HCT116 (cell line): ENCODE measurements around the gene ERG. TPM values are rescaled to one million over a fixed set of nuclear protein-coding genes. Genes with fewer than 3 reads are reported as not detected.

Source experiments
- ATAC-seq: fragments of 200-7000 bp; cut with Tn5 transposase; 2 replicates; pipeline ENCODE4 v1.9.1; 2020; ENCODE audit warnings: mild to moderate bottlenecking, moderate library complexity
- BruUV-seq: library from RNA; stranded (reverse); fragments of 400-500 nt; replicated peaks from 2 replicates; lab custom pipeline; 2021; lab: Mats Ljungman, UMichigan
- CTCF ChIA-PET: fragments of 300-600 bp; sonication (Branson Sonifier 250); formaldehyde crosslinking; loops from one replicate; lab custom pipeline; 2021; ENCODE audit warnings: antibody characterized with exemption; lab: Charles Lee
- POLR2A ChIA-PET: fragments of 300-600, 350-600 bp; sonication (Branson Sonifier 250); formaldehyde crosslinking; loops from one replicate; lab custom pipeline; 2021; ENCODE audit warnings: antibody characterized with exemption; lab: Charles Lee
- RAD21 ChIA-PET, 2 experiments: fragments of 300-600 bp; sonication (Branson Sonifier 250); formaldehyde crosslinking; loops; one replicate each; lab custom pipeline; 2023; ENCODE audit warnings: low total read pairs in 2 of 2; ENCODE audit not compliant: uncharacterized antibody in 2 of 2, unreplicated experiment in 2 of 2, low non-redundant PET in 1 of 2; lab: Charles Lee
- DNase-seq: peaks from one replicate; pipeline ENCODE4 v3.0.0-alpha.2; 2010; ENCODE audit warnings: low read depth, low spot score
- H2AFZ ChIP-seq: fragments of 200-600 bp; shearing (Covaris generic), sonication (generic); 2 replicates; pipeline ENCODE4 v1.6.1; 2017; ENCODE audit warnings: low read depth, mixed run types, mixed read lengths, antibody characterized with exemption, low read length; ENCODE audit not compliant: poor library complexity, severe bottlenecking
- H3K27ac ChIP-seq: 2 replicates; pipeline ENCODE4 v1.5.1; 2012; ENCODE audit warnings: low read depth, low read length
- H3K27me3 ChIP-seq: fragments of 200-600 bp; sonication (generic); 2 replicates; pipeline ENCODE4 v1.6.1; 2016; ENCODE audit warnings: mixed run types, low read length, mixed read lengths; ENCODE audit not compliant: insufficient read depth
- H3K36me3 ChIP-seq, 2 experiments: fragments of 200-500 bp in 1 of 2; fragments of 200-600 bp in 1 of 2; sonication (Bioruptor generic) in 1 of 2; sonication (generic) in 1 of 2; 2 replicates each; pipeline versions ENCODE4 v1.5.1 to v1.6.1; 2014 to 2016; ENCODE audit warnings: low read length in 2 of 2, inconsistent platforms in 1 of 2, mixed read lengths in 1 of 2, mixed run types in 1 of 2; ENCODE audit not compliant: insufficient read depth in 2 of 2, control insufficient read depth in 1 of 2
- H3K4me1 ChIP-seq, 2 experiments: fragments of 200-600 bp in 1 of 2; sonication (generic) in 1 of 2; 2 replicates each; pipeline versions ENCODE4 v1.5.1 to v1.6.1; 2012 to 2017; ENCODE audit warnings: low read length in 2 of 2, inconsistent platforms in 1 of 2, mild to moderate bottlenecking in 1 of 2, mixed read lengths in 1 of 2, mixed run types in 1 of 2, moderate library complexity in 1 of 2; ENCODE audit not compliant: insufficient read depth in 2 of 2, control insufficient read depth in 1 of 2
- H3K4me2 ChIP-seq: fragments of 200-600 bp; sonication (generic); 2 replicates; pipeline ENCODE4 v1.6.1; 2017; ENCODE audit warnings: mixed run types, low read length, mixed read lengths
- H3K4me3 ChIP-seq, 2 experiments: fragments of 200-600 bp in 1 of 2; sonication (generic) in 1 of 2; replicated peaks in 1 of 2; 2 replicates each; pipeline ENCODE4 v1.5.1; 2011 to 2016; ENCODE audit warnings: low read length in 2 of 2, control low read depth in 1 of 2, low read depth in 1 of 2, mild to moderate bottlenecking in 1 of 2, mixed read lengths in 1 of 2, mixed run types in 1 of 2
- H3K79me2 ChIP-seq: fragments of 200-600 bp; sonication (generic); 2 replicates; pipeline ENCODE4 v1.6.1; 2017; ENCODE audit warnings: mild to moderate bottlenecking, mixed run types, low read length, moderate library complexity, mixed read lengths; ENCODE audit not compliant: insufficient read depth
- H3K9ac ChIP-seq: fragments of 200-600 bp; sonication (generic); 2 replicates; pipeline ENCODE4 v1.6.1; 2016; ENCODE audit warnings: low read length, mixed read lengths
- H3K9me2 ChIP-seq: fragments of 200-600 bp; sonication (generic), shearing (Covaris generic); 2 replicates; pipeline ENCODE4 v1.6.1; 2017; ENCODE audit warnings: mixed run types, mild to moderate bottlenecking, moderate library complexity; ENCODE audit not compliant: insufficient read depth
- H3K9me3 ChIP-seq, 2 experiments: fragments of 200-500 bp in 1 of 2; fragments of 200-600 bp in 1 of 2; sonication (Bioruptor generic) in 1 of 2; sonication (generic) in 1 of 2; 2 replicates each; pipeline ENCODE4 v1.6.1; 2014 to 2017; ENCODE audit warnings: low read length in 2 of 2, mixed read lengths in 2 of 2, inconsistent platforms in 1 of 2, low read depth in 1 of 2, mild to moderate bottlenecking in 1 of 2, mixed run types in 1 of 2, moderate library complexity in 1 of 2; ENCODE audit not compliant: control insufficient read depth in 1 of 2, insufficient read depth in 1 of 2
- H4K20me1 ChIP-seq: fragments of 200-600 bp; sonication (generic), shearing (Covaris generic); 2 replicates; pipeline ENCODE4 v1.6.1; 2017; ENCODE audit warnings: mixed run types, mild to moderate bottlenecking, moderate library complexity; ENCODE audit not compliant: insufficient read depth
- CTCF ChIP-seq, 3 experiments: fragments of 200-600 bp in 1 of 3; sonication (generic) in 1 of 3; IDR thresholded peaks in 2 of 3; conservative IDR thresholded peaks in 1 of 3; 2 replicates each; pipeline ENCODE4 v1.5.1; 2012 to 2017; ENCODE audit warnings: low read depth in 2 of 3, low read length in 2 of 3, antibody characterized with exemption in 1 of 3, borderline replicate concordance in 1 of 3, control low read depth in 1 of 3, mild to moderate bottlenecking in 1 of 3, mixed read lengths in 1 of 3, mixed run types in 1 of 3, moderate library complexity in 1 of 3; ENCODE audit not compliant: insufficient read depth in 1 of 3
- POLR2A ChIP-seq: IDR thresholded peaks from 2 replicates; pipeline ENCODE4 v1.7.0; 2011; ENCODE audit warnings: borderline replicate concordance; ENCODE audit not compliant: insufficient read depth, insufficient read length; ENCODE audit errors: extremely low read depth
- YY1 ChIP-seq: IDR thresholded peaks from 2 replicates; pipeline ENCODE4 v1.6.1; 2011; ENCODE audit warnings: low read length, low read depth, moderate library complexity, mild to moderate bottlenecking; ENCODE audit not compliant: insufficient replicate concordance; ENCODE audit errors: extremely low read depth
- intact Hi-C: fragments of 100-400 bp; cut with micrococcal nuclease; formaldehyde crosslinking; loops from 2 replicates; pipeline ENCODE4 v1.10.0; 2022
- total RNA-seq: library from RNA; stranded (reverse); gene quantifications from one replicate; pipeline ENCODE4 v1.2.1, GENCODE V29; 2021; ENCODE audit not compliant: unreplicated experiment

The ERG gene
- total RNA-seq, 1 experiment from 2014 or later, result 0.17 TPM

GRCh38 chr21:38380481-38381137 is 117.7 kb downstream of the ERG start:
- H4K20me1 ChIP-seq, result no peaks in the 10 kb centered on the region
- no TSS peak for BruUV-seq
- peaks cover 6% of the 10 kb centered on the region for H3K27me3 ChIP-seq
- no peaks in the 10 kb centered on the region for H3K9me2 ChIP-seq
- H3K36me3 ChIP-seq, result no peaks in the 10 kb centered on the region
- DNase-seq (no peak), ATAC-seq (peak; percentile 67; the same call in 1 of the 2 replicates)
- no peak overlapping the region for H2AFZ ChIP-seq
- no peaks in the 10 kb centered on the region for H3K79me2 ChIP-seq
- H3K9me3 ChIP-seq, result no peaks in the 10 kb centered on the region
- H3K4me1 ChIP-seq, result no peaks in the 10 kb centered on the region
- H3K4me2 ChIP-seq, result no peak overlapping the region
- TF ChIP-seq CTCF (IDR thresholded peaks at IDR 0.05 in 2 of 3, conservative IDR thresholded peaks at IDR 0.05 in 1 of 3; ENCODE audit: borderline replicate concordance in 1 of 3, insufficient read depth in 1 of 3, low read depth in 2 of 3, low read length in 2 of 3) (peak in 1 of 3 experiments; percentile 20; a peak in 3 of 6 replicates), POLR2A (no peak)
- no peak overlapping the region for H3K4me3 ChIP-seq
- H3K27ac ChIP-seq, result no peak overlapping the region
- CTCF ChIA-PET, result no interaction called here
- POLR2A ChIA-PET, result no interaction called here
- intact Hi-C loops, result no loop called here
- RAD21 ChIA-PET, result no interaction called here
- H3K9ac ChIP-seq, result no peak overlapping the region

GRCh38 chr21:38379147-38379546 is 119.1 kb downstream of the ERG start:
- Histone ChIP-seq H4K20me1 (no peaks in the 10 kb centered on the region), H3K36me3 (no peaks in the 10 kb centered on the region), H3K4me2 (no peak overlapping the region), H2AFZ (no peak overlapping the region), H3K79me2 (no peaks in the 10 kb centered on the region)
- intact Hi-C loops, result no loop called here
- no TSS peak for BruUV-seq
- CTCF ChIA-PET, result no interaction called here
- ATAC-seq, result no peak
- no peak for TF ChIP-seq YY1
- TF ChIP-seq POLR2A, result no peak
- TF ChIP-seq, all 23 proteins: peak for 0
- RAD21 ChIA-PET, result no interaction called here
- H3K4me3 ChIP-seq, result no peak overlapping the region
- H3K9me3 ChIP-seq, result no peaks in the 10 kb centered on the region
- H3K27ac ChIP-seq, result no peak overlapping the region
- H3K9ac ChIP-seq, result no peak overlapping the region
- H3K9me2 ChIP-seq, result no peaks in the 10 kb centered on the region
- H3K27me3 ChIP-seq, result peaks cover 15% of the 10 kb centered on the region
- POLR2A ChIA-PET, result no interaction called here
- no peak for DNase-seq
- no peaks in the 10 kb centered on the region for H3K4me1 ChIP-seq
